CD4-positive, alpha-beta T cell (primary cell): ENCODE measurements around the gene PRPSAP2. TPM values are rescaled to one million over a fixed set of nuclear protein-coding genes. Genes with fewer than 3 reads are reported as not detected.

Experiments used
- ATAC-seq: fragments of 200-7000 bp; cut with Tn5 transposase; one replicate; pipeline ENCODE4 v1.10.0; 2022; ENCODE audit warnings: mild to moderate bottlenecking; ENCODE audit not compliant: poor library complexity
- CTCF ChIA-PET: fragments of 350-600 bp; sonication (Branson Sonifier 250); formaldehyde crosslinking; loops from one replicate; lab custom pipeline; 2021; ENCODE audit warnings: antibody characterized with exemption, inconsistent platforms; lab: Charles Lee
- POLR2A ChIA-PET: fragments of 350-600 bp; sonication (Branson Sonifier 250); formaldehyde crosslinking; loops from one replicate; lab custom pipeline; 2021; ENCODE audit warnings: antibody characterized with exemption, inconsistent platforms; lab: Charles Lee
- DNase-seq, 14 experiments: peaks; one replicate each; pipeline ENCODE4 v3.0.0-alpha.2; 2013 to 2020; ENCODE audit warnings: mixed read lengths in 2 of 14
- H3K27ac ChIP-seq, 2 donors: one replicate each; pipeline versions ENCODE4 v1.5.1 to v1.7.0; 2013; ENCODE audit warnings: low read length in 2 of 2, low read depth in 1 of 2, mild to moderate bottlenecking in 1 of 2
- H3K27me3 ChIP-seq, 2 experiments: 1 replicate in 1 of 2; 2 replicates in 1 of 2; pipeline versions ENCODE4 v1.6.1 to v1.7.0; 2013; ENCODE audit warnings: low read length in 2 of 2, control low read depth in 1 of 2, mild to moderate bottlenecking in 1 of 2, moderate library complexity in 1 of 2; ENCODE audit not compliant: insufficient read depth in 2 of 2, control insufficient read depth in 1 of 2
- H3K36me3 ChIP-seq: one replicate; pipeline ENCODE4 v1.6.1; 2013; ENCODE audit warnings: low read length, control low read depth; ENCODE audit not compliant: insufficient read depth
- H3K4me1 ChIP-seq: one replicate; pipeline ENCODE4 v1.6.1; 2013; ENCODE audit warnings: low read length, control low read depth; ENCODE audit not compliant: insufficient read depth
- H3K4me3 ChIP-seq: one replicate; pipeline ENCODE4 v1.5.1; 2013; ENCODE audit warnings: mild to moderate bottlenecking, low read length, moderate library complexity
- H3K9me3 ChIP-seq, 2 experiments: 1 replicate in 1 of 2; 2 replicates in 1 of 2; pipeline versions ENCODE4 v1.6.1 to v1.7.0; 2013; ENCODE audit warnings: low read length in 2 of 2, mild to moderate bottlenecking in 2 of 2, control low read depth in 1 of 2, moderate library complexity in 1 of 2; ENCODE audit not compliant: control insufficient read depth in 1 of 2, insufficient read depth in 1 of 2
- H3K27ac Mint-ChIP-seq: one replicate; pipeline ENCODE4 v1.8.0; 2020; ENCODE audit warnings: mixed read lengths
- H3K27me3 Mint-ChIP-seq: one replicate; pipeline ENCODE4 v1.8.0; 2021; ENCODE audit warnings: mixed read lengths
- H3K36me3 Mint-ChIP-seq: one replicate; pipeline ENCODE4 v1.8.0; 2021; ENCODE audit warnings: low read depth, mixed read lengths
- H3K4me1 Mint-ChIP-seq: one replicate; pipeline ENCODE4 v1.8.0; 2021; ENCODE audit warnings: low read depth, mixed read lengths
- H3K4me3 Mint-ChIP-seq: one replicate; pipeline ENCODE4 v1.8.0; 2020; ENCODE audit warnings: mild to moderate bottlenecking, mixed read lengths
- H3K9me3 Mint-ChIP-seq: one replicate; pipeline ENCODE4 v1.8.0; 2020; ENCODE audit warnings: mixed read lengths
- intact Hi-C, 2 experiments: fragments of 100-400 bp; cut with DNase I in 1 of 2; cut with micrococcal nuclease in 1 of 2; formaldehyde crosslinking; loops; one replicate each; pipeline versions ENCODE4 v1.15.1 to v1.9.0; 2023 to 2025; cut with DNase I, micrococcal nuclease
- total RNA-seq, 174 experiments: library from RNA in 2 of 174; stranded (reverse) in 2 of 174; gene quantifications; one replicate each; pipeline ENCODE4 v1.2.3 and lab custom pipeline; 2021 to 2026
- TF ChIP-seq, protein P1 (sequence below): fragments of 200-600 bp; IDR thresholded peaks from one replicate; pipeline ENCODE4 v1.8.0; 2022; ENCODE audit warnings: antibody characterized with exemption, mild to moderate bottlenecking

The PRPSAP2 gene
- total RNA-seq, 2 experiments from 2014 or later = 24.9 to 25.5 TPM

DNA sequence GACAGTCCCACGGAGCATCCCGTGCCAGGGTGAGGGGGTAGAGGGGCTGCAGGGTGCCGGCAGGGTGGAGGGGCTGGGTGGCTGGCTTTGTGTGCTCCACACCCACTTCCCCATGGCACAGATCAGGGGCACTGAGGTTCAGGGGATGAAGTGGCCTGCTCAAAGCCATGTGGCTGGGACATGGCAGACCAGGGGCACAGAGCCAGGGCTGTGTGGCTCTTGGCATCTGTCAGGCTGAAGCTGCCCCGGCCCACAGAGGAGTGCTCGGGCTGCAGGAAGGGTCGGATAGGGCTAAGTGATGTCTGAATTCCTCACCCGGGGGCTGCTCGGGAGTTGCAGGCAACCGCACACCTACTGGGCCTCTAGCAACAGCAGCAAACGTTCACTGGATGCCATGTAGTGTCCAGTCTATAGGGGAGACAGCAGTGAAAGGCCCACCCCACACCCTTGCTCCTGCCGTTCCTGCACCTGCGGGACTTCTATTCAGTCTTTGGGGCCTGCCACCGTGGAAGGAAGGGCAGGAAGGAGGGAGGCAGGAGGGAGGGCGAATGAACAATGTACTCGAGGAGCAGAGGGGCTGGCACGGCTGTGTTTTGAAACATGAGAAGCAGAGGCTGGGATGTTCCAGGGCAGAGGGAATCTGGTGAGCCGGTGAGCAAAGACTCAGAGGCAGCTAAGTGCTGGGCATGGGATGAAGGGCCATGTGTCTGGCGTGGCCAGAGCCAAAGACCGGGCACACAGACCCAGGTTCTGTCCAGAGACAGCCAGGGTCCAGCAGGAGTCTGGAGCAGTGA is 109.1 kb downstream of the PRPSAP2 start:
- Histone ChIP-seq H3K4me3 (no peak overlapping the region), H3K36me3 (peaks cover 2% of the 10 kb centered on the region), H3K4me1 (peaks cover 19% of the 10 kb centered on the region), H3K27ac (no peak overlapping the region), H3K27me3 (no peaks in the 10 kb centered on the region), H3K9me3 (no peaks in the 10 kb centered on the region)
- Mint-ChIP-seq H3K4me1 (peaks cover 14% of the 10 kb centered on the region), H3K36me3 (peaks cover 6% of the 10 kb centered on the region), H3K9me3 (no peaks in the 10 kb centered on the region), H3K27me3 (no peaks in the 10 kb centered on the region), H3K4me3 (no peak overlapping the region), H3K27ac (no peak overlapping the region)
- TF ChIP-seq, protein P1, sequence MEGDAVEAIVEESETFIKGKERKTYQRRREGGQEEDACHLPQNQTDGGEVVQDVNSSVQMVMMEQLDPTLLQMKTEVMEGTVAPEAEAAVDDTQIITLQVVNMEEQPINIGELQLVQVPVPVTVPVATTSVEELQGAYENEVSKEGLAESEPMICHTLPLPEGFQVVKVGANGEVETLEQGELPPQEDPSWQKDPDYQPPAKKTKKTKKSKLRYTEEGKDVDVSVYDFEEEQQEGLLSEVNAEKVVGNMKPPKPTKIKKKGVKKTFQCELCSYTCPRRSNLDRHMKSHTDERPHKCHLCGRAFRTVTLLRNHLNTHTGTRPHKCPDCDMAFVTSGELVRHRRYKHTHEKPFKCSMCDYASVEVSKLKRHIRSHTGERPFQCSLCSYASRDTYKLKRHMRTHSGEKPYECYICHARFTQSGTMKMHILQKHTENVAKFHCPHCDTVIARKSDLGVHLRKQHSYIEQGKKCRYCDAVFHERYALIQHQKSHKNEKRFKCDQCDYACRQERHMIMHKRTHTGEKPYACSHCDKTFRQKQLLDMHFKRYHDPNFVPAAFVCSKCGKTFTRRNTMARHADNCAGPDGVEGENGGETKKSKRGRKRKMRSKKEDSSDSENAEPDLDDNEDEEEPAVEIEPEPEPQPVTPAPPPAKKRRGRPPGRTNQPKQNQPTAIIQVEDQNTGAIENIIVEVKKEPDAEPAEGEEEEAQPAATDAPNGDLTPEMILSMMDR = no peak
- intact Hi-C loops = loop anchor here in 1 of 2 experiments (5.0 kb wide), 1 partner anchor 40 kb away; no protein-coding TSS in a partner anchor
- DNase-seq = no peak
- CTCF ChIA-PET = interaction anchor here (0.5 kb wide), 1 partner anchor 86 kb away, joined by 3 read pairs; no protein-coding TSS in a partner anchor
- ATAC-seq = no peak
- POLR2A ChIA-PET = no interaction called here

DNA sequence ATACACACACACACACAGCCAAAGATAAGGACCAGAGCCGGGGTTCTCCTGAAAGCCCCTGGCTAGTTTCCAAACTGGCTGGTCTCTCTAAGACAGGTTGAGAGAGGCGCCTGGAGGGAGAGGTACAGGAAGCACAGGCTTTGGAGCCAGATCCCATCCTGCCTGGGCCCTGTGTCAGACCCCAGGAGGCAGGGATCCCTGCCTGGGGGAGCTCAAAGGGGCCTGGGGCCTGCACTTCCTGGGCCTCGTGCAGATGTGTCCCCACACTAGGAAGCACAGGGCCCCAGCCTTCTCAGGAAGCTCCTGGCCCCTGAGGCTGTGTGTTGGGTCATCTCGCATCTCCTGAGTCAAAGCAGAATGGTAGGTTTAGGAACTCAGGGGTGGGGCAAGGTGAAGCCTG is 110.0 kb downstream of the PRPSAP2 start:
- Histone ChIP-seq H3K36me3 (peaks cover 3% of the 10 kb centered on the region), H3K4me3 (no peak overlapping the region), H3K4me1 (peaks cover 19% of the 10 kb centered on the region), H3K9me3 (no peaks in the 10 kb centered on the region), H3K27ac (no peak overlapping the region), H3K27me3 (no peaks in the 10 kb centered on the region)
- TF ChIP-seq, protein P1 = no peak
- intact Hi-C loops = loop anchor here in 1 of 2 experiments (5.0 kb wide), 1 partner anchor 39 kb away; no protein-coding TSS in a partner anchor
- Mint-ChIP-seq H3K36me3 (peaks cover 6% of the 10 kb centered on the region), H3K4me1 (peaks cover 14% of the 10 kb centered on the region), H3K9me3 (no peaks in the 10 kb centered on the region), H3K27ac (no peak overlapping the region), H3K27me3 (no peaks in the 10 kb centered on the region), H3K4me3 (no peak overlapping the region)
- ChIA-PET POLR2A (no interaction called here), CTCF (no interaction called here)
- DNase-seq (no peak), ATAC-seq (no peak)

DNA sequence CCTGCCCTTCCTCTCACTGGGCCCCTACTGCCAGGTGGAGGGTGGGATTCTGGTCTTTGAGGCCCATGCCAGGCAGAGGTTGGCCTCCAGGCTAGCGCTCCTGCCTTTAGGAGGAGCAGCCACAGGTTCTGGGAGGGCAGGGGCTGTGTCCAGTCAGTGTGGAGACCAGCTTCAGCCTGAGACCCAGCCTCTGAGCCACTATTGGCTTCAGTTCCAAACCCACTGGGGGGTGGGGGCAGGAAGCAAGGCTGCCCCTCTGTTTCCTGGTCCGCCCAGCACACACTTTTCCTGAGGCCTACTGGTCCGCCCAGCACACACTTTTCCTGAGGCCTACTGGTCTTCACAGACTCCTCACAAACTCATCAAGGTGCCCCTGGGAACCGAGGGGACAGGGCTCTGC is 110.4 kb downstream of the PRPSAP2 start:
- TF ChIP-seq, protein P1 = no peak
- Mint-ChIP-seq H3K36me3 (peaks cover 6% of the 10 kb centered on the region), H3K27ac (no peak overlapping the region), H3K9me3 (no peaks in the 10 kb centered on the region), H3K4me3 (no peak overlapping the region), H3K4me1 (peaks cover 14% of the 10 kb centered on the region), H3K27me3 (no peaks in the 10 kb centered on the region)
- ChIA-PET CTCF (no interaction called here), POLR2A (no interaction called here)
- Histone ChIP-seq H3K4me3 (no peak overlapping the region), H3K4me1 (peaks cover 19% of the 10 kb centered on the region), H3K36me3 (peaks cover 3% of the 10 kb centered on the region), H3K27me3 (no peaks in the 10 kb centered on the region), H3K9me3 (no peaks in the 10 kb centered on the region), H3K27ac (no peak overlapping the region)
- intact Hi-C loops = loop anchor here in 1 of 2 experiments (5.0 kb wide), 1 partner anchor 39 kb away; no protein-coding TSS in a partner anchor
- no peak for ATAC-seq
- no peak for DNase-seq
